ENCODE data around the gene LUM.

The LUM gene

DNA sequence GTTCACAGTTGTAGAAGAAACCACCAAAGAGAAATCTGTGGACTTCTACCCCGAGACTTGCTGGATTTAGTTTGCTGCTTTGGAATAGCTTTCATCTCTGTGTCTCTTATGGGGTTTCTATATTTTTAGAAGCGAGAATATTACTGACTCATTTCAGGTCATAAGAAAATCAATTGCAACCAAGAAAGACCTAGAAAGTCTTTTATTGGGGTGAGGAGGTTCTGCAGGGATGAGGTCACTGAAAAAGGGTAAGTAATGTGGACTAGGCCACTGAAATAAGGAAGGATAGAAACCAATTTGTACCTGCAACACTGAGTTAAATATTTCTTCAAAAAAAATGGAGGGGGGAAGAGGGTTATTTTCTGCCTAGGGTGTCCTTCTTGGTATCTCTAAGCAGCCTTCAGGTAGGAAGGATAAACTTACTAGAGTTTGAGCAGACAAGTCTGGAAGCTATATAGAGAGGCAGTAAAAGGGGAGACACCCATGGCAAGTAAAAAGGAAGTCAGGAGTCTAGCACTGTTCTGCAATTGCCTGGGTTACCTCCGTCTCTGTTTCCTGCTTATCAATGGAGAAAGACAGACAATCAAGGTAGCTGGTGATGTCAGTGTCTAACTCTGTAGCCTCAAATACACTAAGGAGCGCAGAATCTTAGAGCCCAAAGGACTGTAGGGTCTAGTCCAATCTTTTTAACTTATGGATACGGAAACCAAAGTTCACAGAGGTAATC, 33.9 kb downstream of the LUM start:
- TF ChIP-seq EZH2 (IDR thresholded peaks at IDR 0.05; ENCODE audit: borderline replicate concordance, low read length) = no peak
- TF ChIP-seq, protein P1, sequence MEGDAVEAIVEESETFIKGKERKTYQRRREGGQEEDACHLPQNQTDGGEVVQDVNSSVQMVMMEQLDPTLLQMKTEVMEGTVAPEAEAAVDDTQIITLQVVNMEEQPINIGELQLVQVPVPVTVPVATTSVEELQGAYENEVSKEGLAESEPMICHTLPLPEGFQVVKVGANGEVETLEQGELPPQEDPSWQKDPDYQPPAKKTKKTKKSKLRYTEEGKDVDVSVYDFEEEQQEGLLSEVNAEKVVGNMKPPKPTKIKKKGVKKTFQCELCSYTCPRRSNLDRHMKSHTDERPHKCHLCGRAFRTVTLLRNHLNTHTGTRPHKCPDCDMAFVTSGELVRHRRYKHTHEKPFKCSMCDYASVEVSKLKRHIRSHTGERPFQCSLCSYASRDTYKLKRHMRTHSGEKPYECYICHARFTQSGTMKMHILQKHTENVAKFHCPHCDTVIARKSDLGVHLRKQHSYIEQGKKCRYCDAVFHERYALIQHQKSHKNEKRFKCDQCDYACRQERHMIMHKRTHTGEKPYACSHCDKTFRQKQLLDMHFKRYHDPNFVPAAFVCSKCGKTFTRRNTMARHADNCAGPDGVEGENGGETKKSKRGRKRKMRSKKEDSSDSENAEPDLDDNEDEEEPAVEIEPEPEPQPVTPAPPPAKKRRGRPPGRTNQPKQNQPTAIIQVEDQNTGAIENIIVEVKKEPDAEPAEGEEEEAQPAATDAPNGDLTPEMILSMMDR (IDR thresholded peaks at IDR 0.05; ENCODE audit: low read length) = no peak
- no peak overlapping the region for H3K4me2 ChIP-seq (ENCODE audit: low read length)

DNA sequence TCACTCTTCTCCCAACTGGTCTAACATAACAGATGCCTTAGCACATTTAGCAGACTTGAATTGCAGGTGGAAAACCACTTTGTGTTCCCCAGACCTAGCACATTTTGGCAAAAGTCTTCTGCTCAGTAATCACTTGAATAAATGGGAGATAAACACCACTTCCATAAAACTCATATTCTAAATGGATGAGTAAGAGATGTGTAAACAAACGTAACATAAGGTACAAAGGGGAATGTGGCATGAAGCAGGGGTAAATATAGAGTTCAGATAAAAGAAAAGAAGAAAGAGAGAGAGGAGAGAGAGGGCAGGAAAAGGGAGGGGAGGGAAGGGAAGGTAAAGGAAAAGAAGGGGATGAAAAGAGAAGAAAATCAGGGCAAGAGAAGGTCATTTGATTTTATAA, 36.4 kb downstream of the LUM start:
- Histone ChIP-seq H4K20me1 (ENCODE audit: insufficient read depth, low read length) (no peaks in the 10 kb centered on the region), H3K4me1 (ENCODE audit: insufficient read depth, low read length, severe bottlenecking) (no peaks in the 10 kb centered on the region), H3K9me3 (ENCODE audit: low read length) (no peaks in the 10 kb centered on the region), H3K27ac (ENCODE audit: low read depth, low read length, poor library complexity, severe bottlenecking) (no peak overlapping the region), H3K9ac (ENCODE audit: low read length) (no peak overlapping the region), H3K9me2 (ENCODE audit: low read depth, low read length) (no peaks in the 10 kb centered on the region), H3F3A (ENCODE audit: insufficient read depth, low read length) (no peaks in the 10 kb centered on the region), H3K36me3 (ENCODE audit: insufficient read depth, low read length) (no peaks in the 10 kb centered on the region), H3K4me2 (ENCODE audit: low read length) (no peak overlapping the region), H3K4me3 (ENCODE audit: low read depth, low read length, poor library complexity, severe bottlenecking) (no peak overlapping the region), H3K79me2 (ENCODE audit: insufficient read depth, low read length) (no peaks in the 10 kb centered on the region), H2AFZ (ENCODE audit: low read length) (no peak overlapping the region), H3K27me3 (ENCODE audit: insufficient read depth, low read length) (no peaks in the 10 kb centered on the region)
- no peak for TF ChIP-seq EZH2 (IDR thresholded peaks at IDR 0.05; ENCODE audit: borderline replicate concordance, low read length)
- TF ChIP-seq, protein P1 (IDR thresholded peaks at IDR 0.05; ENCODE audit: low read length) = no peak

More for the DNA sequence above, 33.9 kb downstream of the LUM start:
- Histone ChIP-seq H3K79me2 (ENCODE audit: insufficient read depth, low read length) (no peaks in the 10 kb centered on the region), H3K4me3 (ENCODE audit: low read depth, low read length, poor library complexity, severe bottlenecking) (no peak overlapping the region), H3K9me2 (ENCODE audit: low read depth, low read length) (no peaks in the 10 kb centered on the region), H3K36me3 (ENCODE audit: insufficient read depth, low read length) (no peaks in the 10 kb centered on the region), H2AFZ (ENCODE audit: low read length) (no peak overlapping the region), H3K9me3 (ENCODE audit: low read length) (no peaks in the 10 kb centered on the region), H3K9ac (ENCODE audit: low read length) (no peak overlapping the region), H3K27ac (ENCODE audit: low read depth, low read length, poor library complexity, severe bottlenecking) (no peak overlapping the region), H4K20me1 (ENCODE audit: insufficient read depth, low read length) (no peaks in the 10 kb centered on the region), H3K4me1 (ENCODE audit: insufficient read depth, low read length, severe bottlenecking) (no peaks in the 10 kb centered on the region), H3K27me3 (ENCODE audit: insufficient read depth, low read length) (no peaks in the 10 kb centered on the region), H3F3A (ENCODE audit: insufficient read depth, low read length) (no peaks in the 10 kb centered on the region)

DNA sequence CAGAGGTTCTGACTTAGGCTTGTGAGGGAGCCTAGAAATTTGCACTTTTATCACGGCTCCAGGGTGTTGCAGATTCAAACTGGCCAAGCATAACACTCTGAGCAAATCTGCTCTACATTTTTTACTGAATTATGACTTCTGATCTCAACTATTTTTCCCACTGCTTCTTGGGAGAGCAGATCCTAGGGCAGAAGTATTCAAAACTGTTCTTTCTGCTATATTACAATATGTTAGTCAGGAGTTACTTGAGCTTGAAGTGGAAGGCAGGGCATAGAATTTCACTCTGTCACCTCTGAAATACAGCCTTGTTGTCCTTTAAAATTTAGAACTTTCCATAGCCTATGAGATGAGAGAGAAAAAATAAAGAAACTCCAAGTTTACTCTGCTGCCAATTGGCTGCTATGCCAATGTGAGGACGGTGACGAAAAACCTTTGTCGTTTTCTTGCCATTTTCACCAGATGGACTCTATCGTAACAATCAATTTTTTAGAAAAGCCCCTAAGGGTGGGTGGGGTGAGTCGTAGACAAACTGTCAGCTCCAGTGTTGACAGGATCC, 37.1 kb downstream of the LUM start:
- no peaks in the 10 kb centered on the region for H3K36me3 ChIP-seq (ENCODE audit: insufficient read depth, low read length)
- H3K9me3 ChIP-seq (ENCODE audit: low read length) = no peaks in the 10 kb centered on the region
- H3K27me3 ChIP-seq (ENCODE audit: insufficient read depth, low read length) = no peaks in the 10 kb centered on the region
- H3K4me1 ChIP-seq (ENCODE audit: insufficient read depth, low read length, severe bottlenecking) = no peaks in the 10 kb centered on the region
- no peaks in the 10 kb centered on the region for H4K20me1 ChIP-seq (ENCODE audit: insufficient read depth, low read length)
- H3F3A ChIP-seq (ENCODE audit: insufficient read depth, low read length) = no peaks in the 10 kb centered on the region
- no peak overlapping the region for H3K9ac ChIP-seq (ENCODE audit: low read length)
- TF ChIP-seq EZH2 (IDR thresholded peaks at IDR 0.05; ENCODE audit: borderline replicate concordance, low read length) = no peak
- TF ChIP-seq, protein P1 (IDR thresholded peaks at IDR 0.05; ENCODE audit: low read length) = no peak
- no peak overlapping the region for H3K27ac ChIP-seq (ENCODE audit: low read depth, low read length, poor library complexity, severe bottlenecking)
- H3K4me3 ChIP-seq (ENCODE audit: low read depth, low read length, poor library complexity, severe bottlenecking) = no peak overlapping the region
- no peak overlapping the region for H3K4me2 ChIP-seq (ENCODE audit: low read length)
- H3K9me2 ChIP-seq (ENCODE audit: low read depth, low read length) = no peaks in the 10 kb centered on the region
- H2AFZ ChIP-seq (ENCODE audit: low read length) = no peak overlapping the region
- H3K79me2 ChIP-seq (ENCODE audit: insufficient read depth, low read length) = no peaks in the 10 kb centered on the region

All from OCI-LY1 (cell line).